CD4-positive, alpha-beta T cell treated with Interleukin-4 for 4 hours (primary cell): ENCODE measurements around the gene IFIT3.
A peak's percentile ranks its signal among the peaks of the same experiment; 100 is the strongest.

Experiments
- DNase-seq: peaks from one replicate; pipeline ENCODE4 v3.0.0-alpha.2; 2020

IFIT3 gene

DNA sequence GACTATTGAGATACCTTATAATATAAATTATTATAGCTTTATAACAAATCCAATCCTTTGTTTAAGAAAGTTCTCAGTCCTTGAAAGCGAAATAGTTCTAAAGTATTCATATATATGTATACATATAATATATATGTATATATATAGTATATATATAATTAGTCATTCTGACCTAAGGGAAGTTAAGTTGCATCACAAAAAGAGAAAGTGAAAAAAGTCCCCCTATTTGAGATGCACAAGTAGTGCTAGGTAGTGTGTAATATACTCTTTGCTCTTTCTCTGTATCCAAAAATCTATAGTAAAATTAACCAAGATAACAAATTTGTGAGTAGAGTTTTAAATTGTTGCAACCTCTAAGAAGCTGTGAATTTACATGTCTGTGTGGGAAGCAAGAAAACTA, 36.7 kb downstream of the IFIT3 start:
- DNase-seq, result no peak

DNA sequence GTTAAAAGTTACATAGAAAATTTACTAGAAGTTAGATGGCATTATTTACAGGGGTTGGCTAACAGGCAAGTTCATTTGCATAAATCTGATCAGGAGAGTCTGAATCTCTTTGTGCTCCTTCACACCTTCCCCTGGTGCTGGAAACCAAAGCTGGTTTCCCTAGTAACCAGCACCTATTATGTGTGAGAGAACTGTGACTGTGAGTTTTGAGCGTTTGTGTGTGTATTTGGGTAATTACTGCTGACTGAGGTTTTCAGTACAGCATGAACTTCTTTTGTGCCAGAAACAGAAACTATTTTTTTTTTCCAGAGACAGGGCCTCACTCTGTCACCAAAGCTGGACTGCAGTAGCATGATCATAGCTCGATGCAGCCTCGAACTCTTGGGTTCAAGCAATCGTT, 39.7 kb downstream of the IFIT3 start:
- DNase-seq, result peak; percentile 70

DNA sequence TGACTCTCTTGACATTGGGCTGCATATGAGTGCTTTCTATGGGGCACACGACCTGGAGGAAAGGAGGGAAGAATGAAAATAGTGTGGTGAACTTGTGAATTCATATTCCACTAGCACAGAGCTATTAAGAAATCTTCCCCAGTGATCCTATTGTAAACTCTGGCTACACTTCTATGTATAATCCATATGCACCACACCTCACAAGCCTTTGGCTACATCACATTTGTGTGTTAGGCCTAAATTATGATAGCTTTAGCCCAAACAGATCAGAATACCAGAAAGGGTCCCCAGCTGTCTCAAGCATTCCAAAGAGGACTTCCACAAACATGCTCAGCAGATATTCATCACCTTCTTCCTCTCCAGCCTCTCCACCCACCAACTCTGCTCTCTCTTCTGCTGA, 40.3 kb downstream of the IFIT3 start:
- no peak for DNase-seq

DNA sequence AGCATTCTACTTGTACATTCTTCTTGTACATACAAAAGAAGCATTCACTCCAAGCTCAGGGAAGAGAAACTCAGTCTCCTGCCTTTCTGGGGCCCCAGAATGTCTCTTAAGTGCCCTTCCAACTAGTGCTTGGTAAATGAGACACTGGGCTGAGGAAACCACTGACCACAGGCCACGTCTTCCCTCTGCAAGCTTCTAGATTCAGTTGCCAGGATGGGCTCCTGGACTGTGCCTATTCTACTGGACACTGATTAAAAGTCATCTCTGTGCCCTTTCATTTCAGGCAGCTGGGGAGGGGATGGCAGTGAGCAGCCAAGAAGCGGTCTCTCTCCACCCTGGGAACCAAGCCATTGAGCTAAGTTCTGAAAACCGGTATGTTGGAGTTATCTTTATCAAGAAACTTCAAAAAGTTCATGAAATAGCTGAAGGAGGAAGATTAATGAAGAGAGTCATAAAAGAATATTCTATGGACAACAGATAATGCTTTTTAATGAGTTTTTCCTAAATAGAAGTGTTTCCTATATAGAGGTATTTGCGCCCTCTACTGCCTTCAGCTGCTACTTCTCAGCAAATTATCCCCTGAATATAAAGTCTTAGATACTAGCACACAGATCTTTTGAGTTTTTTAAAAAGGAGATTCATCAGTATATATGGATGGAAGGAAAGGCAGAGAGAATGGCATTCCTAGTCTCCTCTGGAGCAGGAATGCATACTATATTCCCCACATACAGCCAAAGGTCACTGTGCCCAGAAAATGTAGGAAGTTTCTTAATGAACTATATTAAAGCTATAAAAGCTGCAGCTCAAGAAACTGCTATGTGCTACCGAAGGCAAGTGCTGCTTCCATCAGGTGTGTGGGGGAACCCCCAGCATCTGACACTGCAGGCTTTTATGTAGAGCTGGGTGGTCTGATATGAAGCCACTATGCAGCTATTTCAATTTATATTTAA, 41.6 kb downstream of the IFIT3 start:
- peak; percentile 22 for DNase-seq

DNA sequence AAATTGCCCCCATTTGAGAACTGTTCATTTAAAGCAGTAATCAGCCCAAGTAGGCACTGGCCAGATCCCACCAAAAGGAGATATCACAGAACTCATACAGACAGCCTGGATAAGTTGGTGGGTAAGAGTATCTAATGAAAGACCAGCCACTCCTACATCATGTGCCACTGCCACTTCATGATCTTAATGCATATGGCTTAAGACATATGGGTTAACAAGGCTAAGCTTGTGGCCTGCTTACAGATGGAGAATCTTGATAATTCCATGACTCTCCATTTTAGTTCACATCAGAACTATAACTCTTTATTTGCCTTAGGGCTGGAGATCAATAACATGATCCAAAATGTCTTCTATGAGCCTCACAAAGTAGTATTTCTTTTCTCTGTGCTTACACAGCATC, 43.3 kb downstream of the IFIT3 start:
- no peak for DNase-seq

DNA sequence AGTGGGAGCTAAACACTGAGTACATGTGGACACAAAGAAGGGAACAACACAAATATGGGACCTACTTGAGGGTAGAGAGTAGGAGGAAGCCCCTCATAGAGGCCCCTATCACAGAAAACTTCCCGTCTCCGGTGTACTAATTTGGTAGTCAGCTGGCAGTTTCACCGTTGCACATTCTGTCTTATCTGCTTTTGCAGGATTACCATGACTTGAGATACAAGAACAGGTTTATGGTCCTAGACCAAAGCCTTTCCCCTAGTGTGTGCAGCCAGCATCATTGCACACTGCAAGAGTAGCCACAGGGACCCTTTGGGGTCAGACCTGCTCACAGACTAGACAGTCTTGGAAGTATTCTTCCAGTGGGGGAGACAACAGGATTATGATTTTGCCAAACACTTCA, 44.2 kb downstream of the IFIT3 start:
- DNase-seq, result no peak

DNA sequence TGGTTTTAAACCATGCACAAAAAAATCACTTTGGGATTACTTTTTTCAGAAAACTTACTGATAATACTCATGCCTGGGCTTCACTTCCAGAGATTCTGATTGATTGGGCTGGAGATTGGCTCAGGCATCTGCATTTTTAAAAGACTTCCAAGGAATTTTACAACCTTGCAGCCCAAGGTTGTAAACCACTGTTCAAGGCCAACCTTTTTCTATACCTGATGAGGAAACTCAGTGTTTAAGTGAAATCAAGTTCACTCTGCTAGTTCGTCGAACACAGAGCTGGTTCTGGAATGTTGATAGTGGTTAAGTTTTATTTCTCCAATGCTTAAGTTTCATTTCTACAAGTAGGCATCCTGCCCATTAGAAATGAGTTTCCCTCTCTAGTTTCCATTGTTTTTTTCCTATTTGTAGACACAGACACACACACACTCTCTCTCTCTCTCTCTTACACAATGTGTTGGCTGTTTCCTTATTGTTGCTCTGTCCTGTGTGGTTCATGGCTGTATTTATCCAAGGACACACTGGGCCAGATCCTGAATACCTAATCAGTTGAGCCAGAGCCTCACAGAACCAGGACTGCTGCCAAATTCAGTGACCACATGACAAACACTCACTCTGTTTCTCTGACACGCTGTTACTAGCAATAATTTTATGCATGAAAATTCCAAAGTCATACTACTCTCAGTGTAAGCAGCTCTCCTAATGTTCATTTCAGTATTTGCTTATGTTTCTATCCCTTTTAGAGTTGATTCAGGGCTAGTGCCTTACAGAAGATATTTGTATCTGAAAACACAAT, 46.3 kb downstream of the IFIT3 start:
- DNase-seq, result no peak

DNA sequence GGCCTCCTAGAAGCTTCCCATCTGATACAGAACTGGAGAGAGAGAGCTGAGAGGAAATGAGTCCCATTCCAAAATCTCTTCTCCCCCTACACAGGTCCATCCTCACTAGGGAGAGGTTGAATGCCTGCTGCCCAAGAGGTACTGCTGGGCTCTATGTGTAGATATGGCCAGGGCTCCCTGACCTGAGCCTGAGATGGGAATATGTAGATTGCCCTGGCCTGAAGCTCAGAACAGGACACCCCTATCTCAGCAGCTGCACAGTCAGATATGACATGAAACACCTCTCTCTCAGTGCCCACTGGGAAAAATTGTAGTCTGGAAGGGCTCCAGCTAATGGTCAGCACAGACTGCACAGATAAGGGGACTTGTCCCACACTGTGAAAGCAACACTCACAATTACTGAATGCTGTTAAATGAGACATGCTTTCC, 46.9 kb downstream of the IFIT3 start:
- no peak for DNase-seq

DNA sequence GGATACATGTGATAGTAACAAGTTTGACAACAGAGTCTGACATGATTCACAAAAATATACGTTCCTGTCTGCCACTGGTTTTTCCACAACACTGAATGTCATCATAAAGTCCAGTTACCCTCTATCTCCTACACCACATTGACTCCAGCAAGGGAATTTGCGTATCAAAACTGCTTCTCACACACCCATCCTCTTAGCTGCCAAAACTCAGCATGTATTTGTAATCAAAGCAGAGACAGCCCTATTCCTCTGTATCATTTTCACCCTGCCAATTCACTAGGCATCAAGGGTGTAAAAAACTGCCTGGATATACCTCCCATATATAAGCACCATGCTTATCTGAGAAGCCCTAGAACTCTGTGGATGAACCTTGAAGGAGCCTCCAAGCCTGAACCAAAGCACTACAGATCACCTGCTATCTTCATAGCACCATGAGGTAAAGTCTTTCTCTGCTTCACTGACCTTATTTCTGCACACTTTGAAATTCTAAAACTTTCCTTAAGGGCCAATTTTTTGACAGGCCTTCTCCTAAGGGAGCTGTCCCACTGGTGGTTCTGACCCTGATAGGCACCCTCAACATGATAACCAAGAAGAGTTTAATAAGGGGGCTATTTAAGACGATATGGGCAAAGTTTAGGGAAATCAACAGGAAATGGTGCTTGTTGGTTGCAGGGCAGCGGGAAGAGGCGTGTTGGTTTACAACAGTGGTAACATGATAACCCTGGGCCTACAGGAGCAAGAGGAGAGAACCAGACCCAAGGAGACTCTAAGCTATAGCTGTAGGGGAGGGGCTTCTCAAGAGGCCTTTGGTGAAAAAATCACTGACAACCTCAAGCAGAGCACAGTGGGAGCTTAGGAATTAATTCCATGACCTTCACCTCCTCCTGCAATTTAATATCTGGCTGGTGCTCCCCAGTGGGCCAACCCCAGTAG, 50.2 kb downstream of the IFIT3 start, which contains the start of gene IFIT1B:
TSS of gene IFIT1B (plus strand) at position 352 of the 933 bp plus-strand sequence. CDS start at position 432, 80 bp downstream.
- no peak for DNase-seq

DNA sequence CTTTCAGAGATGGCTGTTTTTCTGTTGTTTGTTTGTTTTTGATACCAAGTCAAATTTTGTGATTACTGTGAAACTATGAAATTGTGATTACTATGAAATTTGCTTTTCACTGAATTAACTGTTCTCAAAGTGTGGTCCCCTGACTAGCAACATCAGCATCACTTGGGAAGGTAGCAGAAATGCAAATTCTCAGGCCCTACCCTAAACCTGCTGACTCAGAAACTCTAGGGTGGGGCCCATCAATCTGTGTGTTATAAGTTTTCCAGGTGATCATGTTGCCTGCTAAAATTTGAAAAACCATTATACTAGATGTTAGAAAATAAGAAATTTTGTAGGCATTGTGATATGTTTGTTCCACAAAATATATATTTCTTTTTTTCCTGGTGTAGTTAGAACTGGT, 51.3 kb downstream of the IFIT3 start:
- DNase-seq, result no peak

DNA sequence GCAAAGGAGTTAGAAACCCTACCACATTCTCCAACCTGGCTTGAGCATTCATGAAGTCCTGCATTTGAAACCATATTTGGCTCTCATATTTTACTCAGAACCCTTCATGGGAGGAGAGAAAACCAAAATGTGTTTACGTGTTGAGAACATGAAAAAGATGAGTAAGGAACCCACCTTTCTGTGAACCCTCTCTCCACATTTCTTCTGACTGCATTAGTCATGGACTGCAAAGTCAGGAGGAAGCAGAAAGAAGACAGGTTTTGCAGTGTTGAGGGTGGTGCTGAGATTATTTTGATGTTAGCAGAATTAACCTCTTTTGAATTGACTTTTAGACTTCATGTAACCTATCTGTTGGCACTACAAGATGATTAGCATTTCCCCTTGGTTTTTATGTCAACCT, 55.0 kb downstream of the IFIT3 start:
- no peak for DNase-seq

DNA sequence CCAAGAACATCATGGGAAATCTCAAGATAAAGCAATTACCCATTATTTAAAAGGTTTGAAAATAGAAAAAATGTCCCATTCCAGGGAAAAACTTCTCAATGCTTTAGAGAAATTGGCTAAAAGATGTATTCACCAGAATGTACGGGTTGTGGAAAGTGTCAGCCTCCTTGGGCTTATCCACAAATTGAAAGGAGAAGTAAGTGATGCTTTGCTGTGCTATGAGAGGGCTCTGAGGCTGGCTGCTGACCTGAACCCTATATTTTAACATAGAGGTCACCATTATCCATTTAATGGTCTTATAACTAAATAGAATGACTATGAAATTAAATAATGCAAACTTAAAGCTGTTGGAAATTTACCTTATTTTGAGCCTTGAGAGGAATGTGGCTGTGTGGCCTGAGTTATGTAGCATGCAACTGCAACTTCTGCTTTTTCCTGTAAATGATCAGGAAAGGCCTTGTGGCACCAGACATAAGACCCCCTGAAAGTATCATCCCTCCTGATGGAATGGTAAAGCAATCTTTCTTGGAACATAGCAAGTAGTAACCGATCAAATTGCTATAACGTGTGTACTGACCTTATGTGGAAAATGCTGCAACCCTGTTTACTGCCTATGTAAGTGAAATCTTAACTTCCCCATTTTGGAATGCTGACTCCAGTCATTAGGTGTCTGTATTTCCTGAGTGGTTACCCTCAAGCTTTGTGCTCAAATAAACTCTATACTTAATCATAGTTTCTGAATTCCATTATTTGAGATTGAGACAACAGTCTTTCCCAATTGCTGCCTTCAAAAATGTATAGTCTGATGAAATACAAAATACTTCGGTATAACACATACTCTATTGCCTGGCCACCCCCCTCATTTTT, 56.9 kb downstream of the IFIT3 start:
- DNase-seq, result no peak

DNA sequence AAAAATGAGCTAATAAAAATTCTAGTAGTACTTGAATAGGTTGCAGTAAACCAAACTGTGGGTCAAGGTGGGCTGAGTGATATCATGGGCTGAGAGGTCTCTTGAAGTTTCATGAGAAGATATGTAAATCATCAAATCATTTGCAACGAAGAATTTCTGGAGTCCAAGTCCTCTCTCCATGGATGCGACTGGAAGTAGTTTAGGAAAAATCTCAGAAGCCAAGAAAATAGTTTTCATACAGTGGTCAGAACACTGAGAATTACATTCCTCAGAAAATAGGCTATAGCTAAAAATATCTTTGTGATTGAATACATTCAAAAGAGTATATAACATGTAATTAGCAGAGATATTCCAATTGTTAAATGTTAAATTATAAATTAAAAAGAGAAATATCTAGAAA, 61.0 kb downstream of the IFIT3 start:
- no peak for DNase-seq

DNA sequence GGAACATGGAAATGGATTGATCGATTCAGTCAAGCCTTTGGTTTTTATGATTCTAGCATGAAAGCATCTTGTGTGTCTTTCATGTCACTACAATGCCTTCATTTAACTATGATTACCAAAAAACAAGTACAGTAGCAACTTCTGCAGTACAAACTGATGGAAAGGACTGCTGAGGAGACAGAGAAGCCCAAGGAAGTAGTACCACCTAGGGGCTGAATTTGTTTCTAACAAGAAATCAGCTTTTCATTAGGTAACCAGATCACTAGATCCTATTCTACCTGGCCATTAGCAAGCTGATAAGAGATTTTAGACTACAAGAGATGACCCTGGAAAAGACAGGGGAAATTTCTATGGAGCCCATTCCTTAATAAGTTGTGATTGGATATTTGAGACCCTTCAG, 61.5 kb downstream of the IFIT3 start:
- peak; percentile 35 for DNase-seq
